Activated T-cell treated with anti-CD3 and anti-CD28 coated beads for 1 hour (primary cell): Measurements from ENCODE around the gene WDR93.

ENCODE experiments used
- DNase-seq: peaks from one replicate; pipeline ENCODE4 v3.0.0-alpha.2; 2020; ENCODE audit warnings: low read depth

The WDR93 gene

GRCh38 chr15:89790661-89791060 lies 100.0 kb downstream of the WDR93 start:
- no peak for DNase-seq

GRCh38 chr15:89792106-89792805 lies 101.6 kb downstream of the WDR93 start:
- DNase-seq = no peak
